Erythroblast (primary cell): Measurements from ENCODE around the gene MAB21L4.

ENCODE experiments used
- GATA1 ChIP-seq: IDR thresholded peaks from 2 replicates; pipeline ENCODE4 v1.6.1; 2011; ENCODE audit warnings: low read depth, mild to moderate bottlenecking, control low read depth, low read length, moderate library complexity
- POLR2A ChIP-seq: IDR thresholded peaks from 2 replicates; pipeline ENCODE4 v1.6.1; 2011; ENCODE audit warnings: mild to moderate bottlenecking, low read length

DNA sequence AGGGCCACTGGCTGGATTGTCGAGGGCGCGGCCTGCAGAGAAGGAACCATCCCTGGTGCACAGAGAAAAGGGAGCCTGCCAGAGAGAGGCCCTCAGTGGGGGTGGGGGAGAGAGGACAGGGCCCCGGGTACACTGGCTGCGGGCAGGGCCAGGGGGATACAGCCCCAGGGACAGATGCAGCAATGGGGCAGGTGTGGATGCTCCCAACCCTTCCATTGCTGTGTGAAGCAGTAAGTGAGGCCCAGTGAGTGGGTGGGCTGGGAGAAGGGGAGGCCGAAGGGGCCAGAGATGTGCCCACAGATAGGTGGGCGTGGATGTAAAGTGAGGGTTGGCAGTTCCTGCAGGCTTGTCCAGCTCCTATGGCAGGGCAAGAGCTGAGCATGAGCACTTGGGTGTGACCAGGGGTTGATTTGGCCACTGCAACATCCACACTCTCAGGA, 19.9 kb downstream of the MAB21L4 start:
- no peak for TF ChIP-seq GATA1
- no peak for TF ChIP-seq POLR2A
